Upper lobe of left lung (tissue), 4 donors: ENCODE results near the gene MAP2K5.

Experiments
- CTCF ChIP-seq, 6 experiments: fragments of 450-650 bp in 4 of 6; fragments of 200-600 bp in 2 of 6; sonication (generic) in 2 of 6; IDR thresholded peaks; one replicate each; pipeline ENCODE4 v1.5.1; 2016 to 2019; ENCODE audit warnings: antibody characterized with exemption in 6 of 6
- EP300 ChIP-seq, 4 donors: sonication (generic); formaldehyde crosslinking; IDR thresholded peaks; one replicate each; pipeline ENCODE4 v1.5.1; 2017; ENCODE audit warnings: antibody characterized with exemption in 4 of 4, control low read depth in 2 of 4
- POLR2A ChIP-seq, 4 donors: fragments of 450-650 bp; IDR thresholded peaks; one replicate each; pipeline ENCODE4 v1.5.1; 2016 to 2017; ENCODE audit warnings: antibody characterized with exemption in 4 of 4, mild to moderate bottlenecking in 2 of 4

- TF ChIP-seq CTCF (IDR thresholded peaks at IDR 0.05) (no peak), EP300 (IDR thresholded peaks at IDR 0.05) (no peak), POLR2A (IDR thresholded peaks at IDR 0.05) (no peak)
These were observed 202.8 kb downstream of the MAP2K5 start for GRCh38 chr15:67745073-67746006.
